ENCODE results near the gene PTP4A1.

Gene PTP4A1

DNA sequence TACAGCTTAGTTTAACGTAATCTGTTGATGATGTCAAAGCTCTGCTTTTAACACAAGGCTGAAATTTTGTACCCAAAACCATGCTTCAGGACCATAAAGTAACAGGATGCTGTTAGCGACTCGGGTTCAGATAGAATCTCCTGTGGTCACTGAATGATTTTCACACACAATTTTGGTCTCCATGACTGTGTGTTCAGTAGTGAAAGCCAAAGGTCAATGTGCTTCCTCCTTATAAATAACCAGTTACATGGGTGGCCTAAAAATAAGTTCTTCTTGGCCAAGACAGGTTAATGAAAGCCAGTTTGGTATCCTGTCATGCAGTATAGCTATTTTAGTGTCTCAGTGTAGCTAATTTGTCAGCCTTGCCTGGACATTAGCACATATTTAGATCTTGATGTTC, 19.1 kb upstream of the PTP4A1 start:
- TF ChIP-seq, protein P1, sequence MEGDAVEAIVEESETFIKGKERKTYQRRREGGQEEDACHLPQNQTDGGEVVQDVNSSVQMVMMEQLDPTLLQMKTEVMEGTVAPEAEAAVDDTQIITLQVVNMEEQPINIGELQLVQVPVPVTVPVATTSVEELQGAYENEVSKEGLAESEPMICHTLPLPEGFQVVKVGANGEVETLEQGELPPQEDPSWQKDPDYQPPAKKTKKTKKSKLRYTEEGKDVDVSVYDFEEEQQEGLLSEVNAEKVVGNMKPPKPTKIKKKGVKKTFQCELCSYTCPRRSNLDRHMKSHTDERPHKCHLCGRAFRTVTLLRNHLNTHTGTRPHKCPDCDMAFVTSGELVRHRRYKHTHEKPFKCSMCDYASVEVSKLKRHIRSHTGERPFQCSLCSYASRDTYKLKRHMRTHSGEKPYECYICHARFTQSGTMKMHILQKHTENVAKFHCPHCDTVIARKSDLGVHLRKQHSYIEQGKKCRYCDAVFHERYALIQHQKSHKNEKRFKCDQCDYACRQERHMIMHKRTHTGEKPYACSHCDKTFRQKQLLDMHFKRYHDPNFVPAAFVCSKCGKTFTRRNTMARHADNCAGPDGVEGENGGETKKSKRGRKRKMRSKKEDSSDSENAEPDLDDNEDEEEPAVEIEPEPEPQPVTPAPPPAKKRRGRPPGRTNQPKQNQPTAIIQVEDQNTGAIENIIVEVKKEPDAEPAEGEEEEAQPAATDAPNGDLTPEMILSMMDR (IDR thresholded peaks at IDR 0.05; ENCODE audit: borderline replicate concordance, control extremely low read depth, extremely low read depth, insufficient read depth, missing control alignments): no peak
- peak; percentile 52 for DNase-seq (ENCODE audit: low spot score)
- in situ Hi-C loops (cut with MboI; ENCODE audit: low sequenced_read_pairs, unreplicated experiment): no loop called here

DNA sequence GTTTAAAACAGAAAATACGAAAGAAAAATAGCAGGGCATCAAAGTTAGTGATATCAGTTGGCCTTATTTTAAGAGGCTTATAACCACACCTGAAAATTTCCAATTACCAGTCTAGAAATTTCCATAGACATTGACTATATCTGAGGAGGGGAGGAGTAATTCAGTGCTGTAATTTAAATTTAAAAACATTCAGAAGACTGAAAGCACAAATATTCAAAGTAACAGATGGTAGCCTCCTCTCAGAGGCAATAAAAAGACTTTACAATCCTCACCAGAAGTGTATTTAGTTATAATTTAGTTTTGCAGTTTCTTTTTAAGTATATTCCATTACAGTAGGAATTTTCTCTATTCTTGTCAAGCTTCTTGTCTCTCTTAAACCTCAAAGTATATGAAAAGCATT, 18.4 kb upstream of the PTP4A1 start:
- no peak for DNase-seq (ENCODE audit: low spot score)
- TF ChIP-seq, protein P1 (IDR thresholded peaks at IDR 0.05; ENCODE audit: borderline replicate concordance, control extremely low read depth, extremely low read depth, insufficient read depth, missing control alignments): no peak
- in situ Hi-C loops (cut with MboI; ENCODE audit: low sequenced_read_pairs, unreplicated experiment): no loop called here

DNA sequence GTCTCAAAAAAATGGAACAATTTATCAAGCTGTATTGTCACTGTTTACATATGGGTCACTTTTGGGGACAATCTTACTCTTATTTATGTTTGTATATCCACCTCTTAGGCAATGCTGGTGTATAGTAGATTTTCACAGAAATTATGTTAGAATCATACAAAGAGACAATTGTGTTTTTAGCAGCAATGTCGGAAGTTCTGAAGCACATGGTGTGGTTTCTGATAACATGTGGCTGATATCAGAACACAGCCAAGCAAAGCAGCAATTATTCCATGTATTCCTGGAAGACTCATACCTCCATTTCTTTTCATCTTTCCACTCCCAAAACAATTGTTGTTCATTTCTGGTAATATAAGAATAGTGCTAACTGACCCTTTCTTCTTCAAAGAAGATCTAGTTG, 17.5 kb upstream of the PTP4A1 start:
- no peak for DNase-seq (ENCODE audit: low spot score)
- TF ChIP-seq, protein P1 (IDR thresholded peaks at IDR 0.05; ENCODE audit: borderline replicate concordance, control extremely low read depth, extremely low read depth, insufficient read depth, missing control alignments): no peak
- in situ Hi-C loops (cut with MboI; ENCODE audit: low sequenced_read_pairs, unreplicated experiment): no loop called here

DNA sequence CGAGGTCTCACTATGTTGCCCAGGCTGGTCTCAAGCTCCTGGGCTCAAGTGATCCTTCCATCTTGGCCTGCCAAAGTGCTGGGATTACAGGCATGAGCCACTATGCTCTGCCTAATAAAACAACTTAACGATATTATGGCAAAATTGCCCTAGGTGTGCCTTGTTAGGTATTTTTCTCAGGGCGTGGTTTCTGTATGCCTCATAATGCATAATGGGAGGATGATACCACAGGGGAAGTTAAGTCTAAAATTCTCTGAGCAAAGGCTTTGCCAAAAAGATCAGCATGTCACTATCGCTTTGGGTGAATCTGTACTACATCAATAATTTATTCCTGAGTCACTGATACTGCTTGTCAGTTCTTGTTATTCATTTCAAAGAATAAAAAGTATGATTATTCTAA, 15.9 kb upstream of the PTP4A1 start:
- DNase-seq (ENCODE audit: low spot score): no peak
- in situ Hi-C loops (cut with MboI; ENCODE audit: low sequenced_read_pairs, unreplicated experiment): no loop called here

DNA sequence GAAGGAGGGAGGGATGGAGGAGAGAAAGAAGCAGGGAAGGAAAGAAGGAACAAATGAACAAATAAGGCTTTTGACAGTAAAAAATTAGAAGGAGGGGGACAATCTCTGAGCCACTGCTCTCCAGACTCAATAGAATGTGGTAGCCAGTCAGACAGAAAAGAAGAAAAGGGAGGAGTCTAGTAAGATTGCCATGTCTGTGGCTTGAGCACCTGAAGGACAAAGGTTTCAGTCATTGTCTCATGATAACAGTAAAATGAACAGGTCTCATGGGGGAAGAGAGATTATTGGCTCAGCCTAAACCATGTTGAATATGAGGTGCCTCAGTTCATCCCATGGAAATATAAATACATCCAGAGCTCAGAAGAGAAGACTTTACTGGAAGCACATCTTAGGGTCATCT, 14.0 kb upstream of the PTP4A1 start:
- in situ Hi-C loops (cut with MboI; ENCODE audit: low sequenced_read_pairs, unreplicated experiment): no loop called here
- DNase-seq (ENCODE audit: low spot score): no peak
- TF ChIP-seq, protein P1 (IDR thresholded peaks at IDR 0.05; ENCODE audit: borderline replicate concordance, control extremely low read depth, extremely low read depth, insufficient read depth, missing control alignments): no peak

More for the DNA sequence above, 15.9 kb upstream of the PTP4A1 start:
- TF ChIP-seq, protein P1 (IDR thresholded peaks at IDR 0.05; ENCODE audit: borderline replicate concordance, control extremely low read depth, extremely low read depth, insufficient read depth, missing control alignments): no peak

DNA sequence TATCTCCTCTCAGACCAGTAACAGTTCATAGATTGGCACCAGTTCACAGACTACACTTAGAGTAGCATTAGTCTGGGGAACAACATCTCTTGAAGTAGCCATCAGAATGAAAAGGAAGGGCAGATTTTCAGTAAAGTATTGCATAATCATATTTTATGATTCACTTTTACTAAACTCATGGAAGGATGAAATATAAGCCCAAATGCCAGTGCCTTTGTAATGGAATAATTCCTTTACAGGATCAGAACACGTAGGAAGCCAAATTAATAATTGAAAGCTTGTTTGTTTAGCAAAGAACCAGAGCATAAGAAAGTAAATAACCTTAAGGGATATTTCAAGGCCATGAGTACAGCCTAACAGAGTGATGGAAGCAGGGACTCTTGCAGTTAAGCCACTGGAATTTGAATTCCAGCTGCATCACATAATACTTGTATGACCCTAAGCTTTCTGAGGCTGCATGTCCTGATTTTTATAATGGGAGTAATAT, 11.4 kb upstream of the PTP4A1 start:
- TF ChIP-seq, protein P1 (IDR thresholded peaks at IDR 0.05; ENCODE audit: borderline replicate concordance, control extremely low read depth, extremely low read depth, insufficient read depth, missing control alignments): no peak
- in situ Hi-C loops (cut with MboI; ENCODE audit: low sequenced_read_pairs, unreplicated experiment): no loop called here
- no peak for DNase-seq (ENCODE audit: low spot score)

DNA sequence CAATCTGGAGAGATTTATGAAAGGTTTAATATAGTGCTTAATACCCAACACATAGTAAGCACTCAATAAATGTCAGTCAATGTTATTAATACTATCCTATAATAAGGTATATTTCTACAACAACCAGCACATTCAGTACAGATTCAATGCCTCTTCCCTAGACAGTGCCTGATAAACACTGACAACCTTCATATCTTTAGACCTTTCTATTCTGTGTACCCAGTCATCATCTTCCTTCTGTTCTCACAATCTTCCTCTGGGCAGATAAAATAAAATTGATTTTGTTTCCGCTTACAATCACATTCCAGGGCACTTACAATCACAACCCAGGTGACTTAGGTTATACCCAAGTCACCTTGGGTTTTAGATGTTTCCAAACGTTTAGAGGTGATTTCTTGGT, 11.0 kb upstream of the PTP4A1 start:
- TF ChIP-seq, protein P1 (IDR thresholded peaks at IDR 0.05; ENCODE audit: borderline replicate concordance, control extremely low read depth, extremely low read depth, insufficient read depth, missing control alignments): no peak
- no peak for DNase-seq (ENCODE audit: low spot score)
- in situ Hi-C loops (cut with MboI; ENCODE audit: low sequenced_read_pairs, unreplicated experiment): no loop called here

Data from GM13976 (cell line).